HG03097 (cell line): ENCODE data around the gene INTU.

Experiments used
- ATAC-seq: cut with Tn5 transposase; IDR thresholded peaks from one replicate; pipeline ENCODE4 v1.9.1; 2021; ENCODE audit not compliant: unreplicated experiment, low FRiP score

Gene INTU

GRCh38 chr4:127734976-127735375, 102.2 kb downstream of the INTU start:
- no peak for ATAC-seq

GRCh38 chr4:127737295-127737694, 104.5 kb downstream of the INTU start:
- ATAC-seq, result no peak

- no peak for ATAC-seq
Measured at GRCh38 chr4:127741247-127741646, 108.5 kb downstream of the INTU start.

GRCh38 chr4:127747883-127748282, 115.1 kb downstream of the INTU start:
- no peak for ATAC-seq

GRCh38 chr4:127748957-127749356, 116.2 kb downstream of the INTU start:
- ATAC-seq, result no peak

GRCh38 chr4:127756906-127757305, 124.1 kb downstream of the INTU start:
- ATAC-seq, result no peak

- ATAC-seq, result peak; percentile 90
Measured at GRCh38 chr4:127759228-127759820, 126.6 kb downstream of the INTU start.

- peak; percentile 21 for ATAC-seq
Measured at GRCh38 chr4:127759893-127760292, 127.1 kb downstream of the INTU start.

- no peak for ATAC-seq
Measured at GRCh38 chr4:127771535-127772275, 138.9 kb downstream of the INTU start.

- ATAC-seq, result no peak
Measured at GRCh38 chr4:127772769-127773671, 140.3 kb downstream of the INTU start.

GRCh38 chr4:127775843-127776242, 143.1 kb downstream of the INTU start:
- ATAC-seq, result no peak
